ENCODE data around the gene TAS2R3. TPM values are rescaled to one million over a fixed set of nuclear protein-coding genes. Genes with fewer than 3 reads are reported as not detected.

Gene TAS2R3
- total RNA-seq, 1 experiment from 2014 or later: 3.1 TPM

DNA sequence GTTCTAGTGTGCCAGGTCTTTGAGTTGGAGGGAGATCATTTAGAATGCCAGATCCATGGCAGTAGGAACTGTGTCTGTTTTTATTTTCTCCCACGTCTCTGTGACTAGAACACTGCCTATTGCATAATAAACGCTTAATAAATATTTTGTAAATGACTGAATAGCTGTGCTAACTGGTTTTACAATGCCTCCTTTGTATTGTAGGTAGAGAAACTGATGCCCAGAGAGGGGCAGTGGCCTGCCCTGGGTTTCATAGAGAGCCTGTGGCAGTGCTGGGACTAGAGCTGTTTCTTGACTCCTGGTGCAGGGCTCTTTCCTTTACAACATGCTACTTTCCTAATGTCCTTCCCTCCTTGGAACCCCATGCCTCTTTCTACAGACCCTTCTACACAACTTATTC is 28.6 kb downstream of the TAS2R3 start:
- Mint-ChIP-seq H3K27me3 (ENCODE audit: insufficient read depth, unreplicated experiment) (no peaks in the 10 kb centered on the region), H3K9me3 (ENCODE audit: unreplicated experiment) (no peaks in the 10 kb centered on the region), H3K4me3 (ENCODE audit: unreplicated experiment) (no peak overlapping the region), H3K27ac (ENCODE audit: low read depth, unreplicated experiment) (no peak overlapping the region), H3K36me3 (ENCODE audit: insufficient read depth, unreplicated experiment) (peaks cover 44% of the 10 kb centered on the region), H3K4me1 (ENCODE audit: insufficient read depth, unreplicated experiment) (no peaks in the 10 kb centered on the region)
- TF ChIP-seq, protein P1, sequence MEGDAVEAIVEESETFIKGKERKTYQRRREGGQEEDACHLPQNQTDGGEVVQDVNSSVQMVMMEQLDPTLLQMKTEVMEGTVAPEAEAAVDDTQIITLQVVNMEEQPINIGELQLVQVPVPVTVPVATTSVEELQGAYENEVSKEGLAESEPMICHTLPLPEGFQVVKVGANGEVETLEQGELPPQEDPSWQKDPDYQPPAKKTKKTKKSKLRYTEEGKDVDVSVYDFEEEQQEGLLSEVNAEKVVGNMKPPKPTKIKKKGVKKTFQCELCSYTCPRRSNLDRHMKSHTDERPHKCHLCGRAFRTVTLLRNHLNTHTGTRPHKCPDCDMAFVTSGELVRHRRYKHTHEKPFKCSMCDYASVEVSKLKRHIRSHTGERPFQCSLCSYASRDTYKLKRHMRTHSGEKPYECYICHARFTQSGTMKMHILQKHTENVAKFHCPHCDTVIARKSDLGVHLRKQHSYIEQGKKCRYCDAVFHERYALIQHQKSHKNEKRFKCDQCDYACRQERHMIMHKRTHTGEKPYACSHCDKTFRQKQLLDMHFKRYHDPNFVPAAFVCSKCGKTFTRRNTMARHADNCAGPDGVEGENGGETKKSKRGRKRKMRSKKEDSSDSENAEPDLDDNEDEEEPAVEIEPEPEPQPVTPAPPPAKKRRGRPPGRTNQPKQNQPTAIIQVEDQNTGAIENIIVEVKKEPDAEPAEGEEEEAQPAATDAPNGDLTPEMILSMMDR (IDR thresholded peaks at IDR 0.05; ENCODE audit: unreplicated experiment): no peak
- intact Hi-C loops (cut with micrococcal nuclease): no loop called here
- ChIA-PET CTCF (no interaction called here), POLR2A (interaction anchor here (0.6 kb wide), 1 partner anchor 13 kb away, joined by 3 read pairs; no protein-coding TSS in a partner anchor)
- no peak for DNase-seq (ENCODE audit: unreplicated experiment)
- BruUV-seq (replicated peaks): no TSS peak

Other genes with a start within 250 kb of the TAS2R3 start
- 35.4 and 41.4 TPM in 2 replicates for gene AGK, start 212.7 kb upstream of the TAS2R3 start, total RNA-seq (2022)
- 8.4 and 9.3 TPM in 2 replicates for gene DENND11, start 61.9 kb upstream of the TAS2R3 start, total RNA-seq (2022)
- gene WEE2, start 55.7 kb upstream of the TAS2R3 start, total RNA-seq (2022): not detected in 2 replicates
- gene SSBP1, start 25.7 kb upstream of the TAS2R3 start, total RNA-seq (2022): 269 and 340 TPM in 2 replicates
- 2.5 and 3.5 TPM in 2 replicates for gene TAS2R4, start 12.6 kb downstream of the TAS2R3 start, total RNA-seq (2022)
- 3.7 and 4.7 TPM in 2 replicates for gene TAS2R5, start 26.1 kb downstream of the TAS2R3 start, total RNA-seq (2022)
- not detected in 2 replicates for gene PRSS37, start 77.4 kb downstream of the TAS2R3 start, total RNA-seq (2022)
- not detected in 2 replicates for gene OR9A4, start 152.3 kb downstream of the TAS2R3 start, total RNA-seq (2022)
- not detected in 2 replicates for gene CLEC5A, start 182.9 kb downstream of the TAS2R3 start, total RNA-seq (2022)
- not detected in 2 replicates for gene TAS2R38, start 209.7 kb downstream of the TAS2R3 start, total RNA-seq (2022)
- gene MGAM, start 231.8 kb downstream of the TAS2R3 start, total RNA-seq (2022): 0.22 and 0.23 TPM in 2 replicates